Endothelial cell of umbilical vein (primary cell): ENCODE measurements around the gene KATNAL1. TPM values are rescaled to one million over a fixed set of nuclear protein-coding genes. Genes with fewer than 3 reads are reported as not detected.

ENCODE experiments used
- BruUV-seq: library from RNA; stranded (reverse); fragments of 400-500 nt; replicated peaks from 2 replicates; lab custom pipeline; 2021; lab: Mats Ljungman, UMichigan
- CTCF ChIA-PET: fragments of 300-600, 350-600 bp; sonication (Branson Sonifier 250); formaldehyde crosslinking; loops from one replicate; lab custom pipeline; 2021; ENCODE audit warnings: antibody characterized with exemption, inconsistent platforms; lab: Charles Lee
- POLR2A ChIA-PET: fragments of 300-600, 350-600 bp; sonication (Branson Sonifier 250); formaldehyde crosslinking; loops from one replicate; lab custom pipeline; 2021; ENCODE audit warnings: antibody characterized with exemption, inconsistent platforms; lab: Charles Lee
- DNase-seq: peaks from one replicate; pipeline ENCODE4 v3.0.0-alpha.2; 2011; ENCODE audit warnings: low read depth, low spot score
- FAIRE-seq: peaks from 2 replicates; lab custom pipeline; 2011; peaks lifted over from hg19 to GRCh38; lab: Jason Lieb, UNC
- H2AFZ ChIP-seq: 2 replicates; pipeline ENCODE4 v1.6.0; 2012; ENCODE audit warnings: low read depth, low read length, control low read depth, inconsistent platforms
- H3K27ac ChIP-seq: 2 replicates; pipeline ENCODE4 v1.5.1; 2011; ENCODE audit warnings: low read depth, mild to moderate bottlenecking, control low read depth, low read length, moderate library complexity; ENCODE audit not compliant: insufficient read depth
- H3K27me3 ChIP-seq, 2 experiments: 2 replicates each; pipeline versions ENCODE4 v1.6.0 to v1.6.1; 2011; ENCODE audit warnings: low read length in 2 of 2, mixed read lengths in 1 of 2; ENCODE audit not compliant: control insufficient read depth in 2 of 2, insufficient read depth in 2 of 2
- H3K36me3 ChIP-seq, 2 experiments: 2 replicates in 1 of 2; 3 replicates in 1 of 2; pipeline ENCODE4 v1.5.1; 2011; ENCODE audit warnings: low read length in 2 of 2, mild to moderate bottlenecking in 1 of 2, moderate library complexity in 1 of 2; ENCODE audit not compliant: control insufficient read depth in 2 of 2, insufficient read depth in 2 of 2; ENCODE audit errors: extremely low read depth in 1 of 2
- H3K4me1 ChIP-seq: 3 replicates; pipeline ENCODE4 v1.5.1; 2011; ENCODE audit warnings: mild to moderate bottlenecking, low read length; ENCODE audit not compliant: control insufficient read depth, insufficient read depth; ENCODE audit errors: extremely low read depth
- H3K4me2 ChIP-seq: 2 replicates; pipeline ENCODE4 v1.6.1; 2011; ENCODE audit warnings: low read length, control low read depth, mixed read lengths; ENCODE audit not compliant: insufficient read depth
- H3K4me3 ChIP-seq, 3 experiments: fragments of 200-600 bp in 1 of 3; sonication (generic), shearing (Covaris generic) in 1 of 3; replicated peaks in 1 of 3; 2 replicates each; pipeline ENCODE4 v1.5.1; 2011 to 2016; ENCODE audit warnings: control low read depth in 3 of 3, low read length in 3 of 3, mild to moderate bottlenecking in 2 of 3, inconsistent platforms in 1 of 3, low read depth in 1 of 3, moderate library complexity in 1 of 3; ENCODE audit not compliant: insufficient read depth in 1 of 3
- H3K79me2 ChIP-seq: 2 replicates; pipeline ENCODE4 v1.6.0; 2012; ENCODE audit warnings: low read length, inconsistent platforms; ENCODE audit not compliant: control insufficient read depth, insufficient read depth
- H3K9ac ChIP-seq: replicated peaks from 2 replicates; pipeline ENCODE3; 2011; ENCODE audit warnings: low read length, control low read depth; ENCODE audit not compliant: insufficient read depth; ENCODE audit errors: extremely low read depth
- H3K9me1 ChIP-seq: replicated peaks from 3 replicates; pipeline ENCODE4 v1.6.0; 2011; ENCODE audit warnings: mild to moderate bottlenecking, low read length; ENCODE audit not compliant: control insufficient read depth, insufficient read depth; ENCODE audit errors: extremely low read depth
- H3K9me3 ChIP-seq: replicated peaks from 2 replicates; pipeline ENCODE4 v1.5.1; 2012; ENCODE audit warnings: low read length, inconsistent platforms; ENCODE audit not compliant: control insufficient read depth, insufficient read depth
- H4K20me1 ChIP-seq: replicated peaks from 2 replicates; pipeline ENCODE3; 2011; ENCODE audit warnings: mild to moderate bottlenecking, low read length; ENCODE audit not compliant: control insufficient read depth, insufficient read depth; ENCODE audit errors: extremely low read depth
- CTCF ChIP-seq, 2 donors: IDR thresholded peaks; 1 replicate in 1 of 2; 2 replicates in 1 of 2; pipeline ENCODE4 v1.5.1; 2011; ENCODE audit warnings: low read length in 2 of 2, mild to moderate bottlenecking in 2 of 2, moderate library complexity in 2 of 2, control low read depth in 1 of 2, inconsistent platforms in 1 of 2, low read depth in 1 of 2; ENCODE audit not compliant: insufficient read depth in 1 of 2; ENCODE audit errors: extremely low read depth in 1 of 2
- EZH2 ChIP-seq: IDR thresholded peaks from 2 replicates; pipeline ENCODE4 v1.6.1; 2012; ENCODE audit warnings: borderline replicate concordance, low read depth, mild to moderate bottlenecking, moderate library complexity, low read length, inconsistent platforms; ENCODE audit not compliant: severe bottlenecking
- FOS ChIP-seq: IDR thresholded peaks from 2 replicates; pipeline ENCODE4 v1.6.1; 2011; ENCODE audit warnings: mild to moderate bottlenecking, low read length, moderate library complexity, borderline replicate concordance; ENCODE audit not compliant: insufficient read depth
- GATA2 ChIP-seq: IDR thresholded peaks from 2 replicates; pipeline ENCODE4 v1.7.0; 2011; ENCODE audit warnings: low read depth, mild to moderate bottlenecking, moderate library complexity, mixed read lengths, low read length; ENCODE audit not compliant: insufficient read length, insufficient read depth
- JUN ChIP-seq: IDR thresholded peaks from 2 replicates; pipeline ENCODE4 v1.6.1; 2011; ENCODE audit warnings: borderline replicate concordance, low read depth; ENCODE audit not compliant: insufficient read length, insufficient read depth
- MAX ChIP-seq: IDR thresholded peaks from 2 replicates; pipeline ENCODE4 v1.6.1; 2011; ENCODE audit not compliant: insufficient read depth, insufficient read length
- MYC ChIP-seq: IDR thresholded peaks from one replicate; pipeline ENCODE4 v1.6.1; 2011; ENCODE audit warnings: mild to moderate bottlenecking, low read depth, low read length
- POLR2A ChIP-seq: IDR thresholded peaks from 2 replicates; pipeline ENCODE4 v1.6.1; 2012; ENCODE audit warnings: low read depth, mild to moderate bottlenecking, control low read depth, low read length
- POLR2AphosphoS5 ChIP-seq: IDR thresholded peaks from 2 replicates; pipeline ENCODE4 v1.6.1; 2012; ENCODE audit warnings: low read depth, mild to moderate bottlenecking, control low read depth, low read length, moderate library complexity; ENCODE audit not compliant: insufficient read depth
- dilution Hi-C: fragments of 300-500 bp; cut with MboI; formaldehyde crosslinking; loops from one replicate; pipeline ENCODE4 v1.15.0; 2019; ENCODE audit warnings: low sequenced_read_pairs; ENCODE audit not compliant: extremely low pct_ligation_motif_present
- intact Hi-C: fragments of 100-400 bp; cut with micrococcal nuclease; formaldehyde crosslinking; loops from one replicate; pipeline ENCODE4 v1.10.0; 2022
- polyA plus RNA-seq, 4 experiments: library from polyadenylated mRNA; depleted of rRNA in 3 of 4; stranded (reverse) in 3 of 4; unstranded in 1 of 4; fragments of >200 nt; gene quantifications; 2 replicates each; pipeline versions ENCODE4 v1.2.1 to v1.2.3, GENCODE V29; 2011 to 2012; ENCODE audit warnings: missing spikeins in 1 of 4
- total RNA-seq: library from RNA; stranded (reverse); gene quantifications from 2 replicates; pipeline ENCODE4 v1.2.3, GENCODE V29; 2021

Gene KATNAL1
- total and polyA plus RNA-seq, 2 donors (not counting 3 experiments of a cell fraction or from before 2014, with no cell fraction given), result 7.2 to 49.2 TPM

- no peak for TF ChIP-seq FOS
- no peak for TF ChIP-seq POLR2AphosphoS5
- H3K36me3 ChIP-seq, result no peaks in the 10 kb centered on the region
- H3K27ac ChIP-seq, result no peak overlapping the region
- no peak for FAIRE-seq
- POLR2A ChIA-PET, result no interaction called here
- no TSS peak for BruUV-seq
- H3K9me1 ChIP-seq, result no peaks in the 10 kb centered on the region
- H3K79me2 ChIP-seq, result no peaks in the 10 kb centered on the region
- CTCF ChIA-PET, result interaction anchor here (1.2 kb wide), 1 partner anchor 40 kb away, joined by 5 read pairs; no protein-coding TSS in a partner anchor
- H2AFZ ChIP-seq, result no peak overlapping the region
- DNase-seq, result no peak
- H3K9ac ChIP-seq, result no peak overlapping the region
- no peaks in the 10 kb centered on the region for H4K20me1 ChIP-seq
- H3K9me3 ChIP-seq, result no peaks in the 10 kb centered on the region
- H3K4me2 ChIP-seq, result no peak overlapping the region
- intact Hi-C loops (no loop called here), dilution Hi-C loops (no loop called here)
- no peaks in the 10 kb centered on the region for H3K27me3 ChIP-seq
- no peak overlapping the region for H3K4me3 ChIP-seq
- H3K4me1 ChIP-seq, result no peaks in the 10 kb centered on the region
Measured at GRCh38 chr13:30172593-30173302, 134.6 kb downstream of the KATNAL1 start.

GRCh38 chr13:30170569-30170968 lies 136.8 kb downstream of the KATNAL1 start:
- Histone ChIP-seq H2AFZ (no peak overlapping the region), H3K9me1 (no peaks in the 10 kb centered on the region), H3K27ac (no peak overlapping the region), H3K4me2 (no peak overlapping the region), H3K9me3 (no peaks in the 10 kb centered on the region), H3K79me2 (no peaks in the 10 kb centered on the region), H3K4me1 (no peaks in the 10 kb centered on the region), H3K4me3 (no peak overlapping the region), H3K9ac (no peak overlapping the region), H3K36me3 (no peaks in the 10 kb centered on the region), H4K20me1 (no peaks in the 10 kb centered on the region), H3K27me3 (peaks cover 6 to 10% of the 10 kb centered on the region in 2 experiments)
- dilution Hi-C loops, result no loop called here
- TF ChIP-seq MAX, result no peak
- TF ChIP-seq MYC, result no peak
- no peak for TF ChIP-seq EZH2
- no peak for TF ChIP-seq CTCF (IDR thresholded peaks at IDR 0.05; ENCODE audit: extremely low read depth in 1 of 2, insufficient read depth in 1 of 2, low read depth in 1 of 2, low read length in 2 of 2)
- TF ChIP-seq POLR2AphosphoS5, result no peak
- TF ChIP-seq JUN, result no peak
- TF ChIP-seq FOS, result no peak
- TF ChIP-seq POLR2A, result no peak
- TF ChIP-seq GATA2, result no peak
- intact Hi-C loops, result no loop called here
- CTCF ChIA-PET, result no interaction called here
- no peak for FAIRE-seq
- POLR2A ChIA-PET, result no interaction called here
- DNase-seq, result no peak
- BruUV-seq, result no TSS peak
